GM12878 (cell line): ENCODE measurements around the gene CELSR2. TPM values are rescaled to one million over a fixed set of nuclear protein-coding genes. Genes with fewer than 3 reads are reported as not detected.
A peak's percentile ranks its signal among the peaks of the same experiment; 100 is the strongest.

Experiments
- ATAC-seq: fragments of 200-7000 bp; cut with Tn5 transposase; 3 replicates; pipeline ENCODE4 v1.9.1; 2020; ENCODE audit warnings: mild to moderate bottlenecking, moderate library complexity
- BruUV-seq: library from RNA; stranded (reverse); fragments of 400-500 nt; replicated peaks from 2 replicates; lab custom pipeline; 2021; lab: Mats Ljungman, UMichigan
- CTCF ChIA-PET: fragments of 300-600 bp; sonication (Branson Sonifier 250); formaldehyde crosslinking; extraction: SDS; loops from one replicate; lab custom pipeline; 2021; ENCODE audit warnings: inconsistent platforms; lab: Yijun Ruan, JAX
- POLR2A ChIA-PET: fragments of 350-600 bp; formaldehyde crosslinking; extraction: SDS; loops from one replicate; lab custom pipeline; 2021; ENCODE audit warnings: inconsistent platforms; lab: Charles Lee
- RAD21 ChIA-PET: fragments of 300-600 bp; sonication (Branson Sonifier 250); formaldehyde crosslinking; loops from one replicate; lab custom pipeline; 2023; ENCODE audit warnings: antibody characterized with exemption; ENCODE audit not compliant: unreplicated experiment; lab: Charles Lee
- SMC1A ChIA-PET: fragments of 300-600 bp; sonication (Branson Sonifier 250); formaldehyde crosslinking; loops from one replicate; lab custom pipeline; 2023; ENCODE audit not compliant: unreplicated experiment, uncharacterized antibody; lab: Charles Lee
- DNase-seq: peaks from one replicate; pipeline ENCODE4 v3.0.0-alpha.2; 2011; ENCODE audit warnings: low read depth, low spot score
- FAIRE-seq: peaks from 3 replicates; lab custom pipeline; 2011; peaks lifted over from hg19 to GRCh38; lab: Jason Lieb, UNC
- H2AFZ ChIP-seq: 2 replicates; pipeline ENCODE4 v1.6.0; 2011; ENCODE audit warnings: low read depth, low read length, control low read depth; ENCODE audit not compliant: control insufficient read depth
- H3K27ac ChIP-seq: 2 replicates; pipeline ENCODE4 v1.5.1; 2011; ENCODE audit warnings: control low read depth; ENCODE audit not compliant: control insufficient read depth, insufficient read depth
- H3K27me3 ChIP-seq, 2 experiments: replicated peaks in 1 of 2; 2 replicates each; pipeline versions ENCODE4 v1.6.0 to v1.6.1; 2011; ENCODE audit warnings: low read length in 1 of 2; ENCODE audit not compliant: control insufficient read depth in 2 of 2, insufficient read depth in 2 of 2
- H3K36me3 ChIP-seq, 2 experiments: 2 replicates each; pipeline ENCODE4 v1.5.1; 2011; ENCODE audit warnings: low read length in 1 of 2; ENCODE audit not compliant: control insufficient read depth in 2 of 2, insufficient read depth in 2 of 2
- H3K4me1 ChIP-seq: 2 replicates; pipeline ENCODE4 v1.6.1; 2011; ENCODE audit warnings: mild to moderate bottlenecking, low read length, moderate library complexity, mixed read lengths; ENCODE audit not compliant: control insufficient read depth, insufficient read depth
- H3K4me2 ChIP-seq: 2 replicates; pipeline ENCODE4 v1.6.0; 2011; ENCODE audit warnings: control low read depth; ENCODE audit not compliant: control insufficient read depth, insufficient read depth
- H3K4me3 ChIP-seq: fragments of 200-600 bp; sonication (generic); 2 replicates; pipeline ENCODE4 v1.5.1; 2016
- H3K79me2 ChIP-seq: 2 replicates; pipeline ENCODE4 v1.6.0; 2011; ENCODE audit warnings: low read length; ENCODE audit not compliant: control insufficient read depth, insufficient read depth
- H3K9ac ChIP-seq: 2 replicates; pipeline ENCODE4 v1.8.0; 2011; ENCODE audit warnings: low read length, control low read depth, mixed read lengths; ENCODE audit not compliant: control insufficient read depth, insufficient read depth
- H3K9me3 ChIP-seq: replicated peaks from 3 replicates; pipeline ENCODE4 v1.5.1; 2011; ENCODE audit warnings: mild to moderate bottlenecking, low read length; ENCODE audit not compliant: control insufficient read depth, insufficient read depth
- H4K20me1 ChIP-seq: 2 replicates; pipeline ENCODE4 v1.6.0; 2011; ENCODE audit not compliant: control insufficient read depth, insufficient read depth
- ATF7 ChIP-seq: fragments of 450-650 bp; IDR thresholded peaks from 2 replicates; pipeline ENCODE4 v1.6.1; 2016; ENCODE audit warnings: low read depth, mild to moderate bottlenecking
- BACH1 ChIP-seq: fragments of 450-650 bp; IDR thresholded peaks from 2 replicates; pipeline ENCODE4 v1.6.1; 2017; ENCODE audit warnings: mild to moderate bottlenecking, borderline replicate concordance
- CREM ChIP-seq: IDR thresholded peaks from 2 replicates; pipeline ENCODE4 v1.6.1; 2014; ENCODE audit warnings: antibody characterized with exemption, low read depth
- E2F8 ChIP-seq: fragments of 450-650 bp; IDR thresholded peaks from 2 replicates; pipeline ENCODE4 v1.6.1; 2018; ENCODE audit warnings: mild to moderate bottlenecking, low read depth, moderate library complexity; ENCODE audit not compliant: partially characterized antibody
- ELK1 ChIP-seq: IDR thresholded peaks from 2 replicates; pipeline ENCODE4 v1.6.1; 2012; ENCODE audit warnings: low read depth, low read length, improper control_type of control experiment
- IKZF1 ChIP-seq: fragments of 450-650 bp; conservative IDR thresholded peaks from 2 replicates; pipeline ENCODE4 v1.6.1; 2017; ENCODE audit warnings: antibody characterized with exemption, mild to moderate bottlenecking
- KLF5 ChIP-seq: fragments of 450-650 bp; IDR thresholded peaks from 2 replicates; pipeline ENCODE4 v1.6.1; 2014; ENCODE audit warnings: mild to moderate bottlenecking; ENCODE audit not compliant: partially characterized antibody
- LARP7 ChIP-seq: fragments of 450-650 bp; IDR thresholded peaks from 2 replicates; pipeline ENCODE4 v1.6.1; 2017; ENCODE audit warnings: mild to moderate bottlenecking
- NRF1 ChIP-seq: conservative IDR thresholded peaks from 2 replicates; pipeline ENCODE4 v1.6.1; 2011; ENCODE audit warnings: mild to moderate bottlenecking, low read depth, low read length, improper control_type of control experiment
- PML ChIP-seq: IDR thresholded peaks from 2 replicates; pipeline ENCODE4 v1.6.1; 2012; ENCODE audit warnings: low read length, inconsistent platforms
- POLR2AphosphoS2 ChIP-seq: IDR thresholded peaks from 2 replicates; pipeline ENCODE4 v1.6.1; 2011; ENCODE audit warnings: low read depth, mild to moderate bottlenecking, low read length, improper control_type of control experiment, moderate library complexity
- RELB ChIP-seq: fragments of 450-650 bp; IDR thresholded peaks from 2 replicates; pipeline ENCODE4 v1.6.1; 2017; ENCODE audit warnings: low read depth, mild to moderate bottlenecking, moderate library complexity
- TAF1 ChIP-seq: IDR thresholded peaks from 2 replicates; pipeline ENCODE4 v1.6.1; 2011; ENCODE audit warnings: mild to moderate bottlenecking, low read depth, low read length, borderline replicate concordance
- YY1 ChIP-seq: IDR thresholded peaks from 2 replicates; pipeline ENCODE4 v1.6.1; 2011; ENCODE audit warnings: low read depth, mild to moderate bottlenecking, low read length
- ZNF207 ChIP-seq: fragments of 450-650 bp; IDR thresholded peaks from 2 replicates; pipeline ENCODE4 v1.6.1; 2014; ENCODE audit warnings: antibody characterized with exemption, mild to moderate bottlenecking, borderline replicate concordance
- ZSCAN29 ChIP-seq: fragments of 450-650 bp; IDR thresholded peaks from 2 replicates; pipeline ENCODE4 v1.6.1; 2017; ENCODE audit warnings: mild to moderate bottlenecking, moderate library complexity
- WGBS: methylation state at CpG from one replicate; pipeline ENCODE4 v1.1.6; 2016; ENCODE audit warnings: low lambda C conversion rate; ENCODE audit not compliant: insufficient replicate concordance, insufficient coverage; ENCODE audit errors: missing lambda C conversion rate; 5-methylcytosine and 5-hydroxymethylcytosine counted together
- in situ Hi-C: fragments of 300-500 bp; cut with MboI; formaldehyde crosslinking; loops from 9 replicates; pipeline ENCODE4 v1.14.3; 2018; ENCODE audit warnings: mixed read lengths
- intact Hi-C: fragments of 100-400 bp; cut with micrococcal nuclease; formaldehyde crosslinking; loops from one replicate; pipeline ENCODE4 v1.14.2; 2022; ENCODE audit not compliant: unreplicated experiment
- polyA plus RNA-seq, 11 experiments: library from polyadenylated mRNA; depleted of rRNA in 4 of 11; unstranded in 6 of 11; stranded (reverse) in 5 of 11; fragments of >200 nt; fragmentation: Nextera tagmentation in 4 of 11; fragmentation: Illumina TruSeq in 1 of 11; extraction: Ambion mirVana in 4 of 11; extraction: Trizol in 1 of 11; gene quantifications; 1 replicate in 1 of 11; 2 replicates in 10 of 11; pipeline versions ENCODE4 v1.2.1 to v1.2.3, GENCODE V29; 2011 to 2016; ENCODE audit warnings: inconsistent platforms in 2 of 11, missing spikeins in 2 of 11, low read depth in 1 of 11
- total RNA-seq, 4 experiments: library from RNA; depleted of rRNA in 3 of 4; stranded (reverse); fragments of >200 nt in 3 of 4; fragmentation: Illumina TruSeq in 1 of 4; extraction: Trizol in 1 of 4; gene quantifications; 2 replicates each; pipeline versions ENCODE4 v1.2.1 to v1.2.3, GENCODE V29; 2013 to 2021

CELSR2 gene
- total and polyA plus RNA-seq, 10 of the 15 experiments (the other 5 are each of a cell fraction or from before 2014, with no cell fraction given), result under 0.01 to 0.15 (median 0.04) TPM; not detected in 2

- Histone ChIP-seq H4K20me1 (no peaks in the 10 kb centered on the region), H3K9ac (peak within 1 kb of the TSS; percentile 84), H3K4me1 (no peaks in the 10 kb centered on the region), H3K4me3 (peak within 1 kb of the TSS; percentile 89), H3K36me3 (no peaks in the 10 kb centered on the region; a peak in 1 of 4 replicates), H3K4me2 (peak within 1 kb of the TSS; percentile 95), H3K27ac (peak within 1 kb of the TSS; percentile 88), H2AFZ (peak within 1 kb of the TSS; percentile 97), H3K79me2 (peaks cover 46% of the 10 kb centered on the region), H3K27me3 (no peaks in the 10 kb centered on the region), H3K9me3 (no peaks in the 10 kb centered on the region)
- ChIA-PET RAD21 (interaction anchor here (0.7 to 2.0 kb wide), 5 partner anchors 8 to 318 kb away, joined by 3 to 10 read pairs (median 4); no protein-coding TSS in a partner anchor), CTCF (interaction anchor here (0.8 to 3.9 kb wide), 16 partner anchors 11 to 426 kb away, joined by 3 to 19 read pairs (median 4); partner anchors contain the start of genes AMPD2 and GNAT2), POLR2A (interaction anchor here (0.5 to 2.4 kb wide), 10 partner anchors 9 to 213 kb away, joined by 3 to 10 read pairs (median 4); partner anchors contain the start of gene TMEM167B), SMC1A (interaction anchor here (0.6 to 1.7 kb wide), 13 partner anchors 9 to 327 kb away, joined by 3 to 6 read pairs (median 3); partner anchors contain the start of gene CYB561D1)
- WGBS, result 2% methylated on average over 50 of the region's 64 CpGs
- ATAC-seq, result peak; percentile 94
- intact Hi-C loops (no loop called here), in situ Hi-C loops (no loop called here)
- peak; percentile 27 for FAIRE-seq
- peak; percentile 62 for DNase-seq
- TSS peak; percentile 89 for BruUV-seq
- TF ChIP-seq ZNF207, result no peak
- no peak; the same call in 1 of the 2 replicates for TF ChIP-seq TAF1
- TF ChIP-seq ATF7, result 0 out of 2 replicates have a peak, but pooled peaks have one; percentile 38
- TF ChIP-seq IKZF1, result peak; percentile 93
- no peak for TF ChIP-seq E2F8
- TF ChIP-seq BACH1, result peak; percentile 16; the same call in 1 of the 2 replicates
- peak; percentile 97 for TF ChIP-seq NRF1
- TF ChIP-seq KLF5, result peak; percentile 69
- TF ChIP-seq LARP7, result peak; percentile 72
- TF ChIP-seq YY1, result 0 out of 2 replicates have a peak, but pooled peaks have one; percentile 7
- TF ChIP-seq CREM, result no peak
- peak; percentile 30; the same call in 1 of the 2 replicates for TF ChIP-seq RELB
- peak; percentile 80; the same call in 1 of the 2 replicates for TF ChIP-seq PML
- peak; percentile 83 for TF ChIP-seq POLR2AphosphoS2
- TF ChIP-seq ZSCAN29, result peak; percentile 85
- peak; percentile 81; the same call in 1 of the 2 replicates for TF ChIP-seq ELK1
These were observed 35.3 kb upstream of the CELSR2 start, which contains the start of gene SARS1 for GRCh38 chr1:109213824-109214693. TSS of gene SARS1 (plus strand) at chr1:109213918. CDS start at chr1:109213993, 75 bp downstream.
